Measurements from ENCODE around the gene BATF2.
"Not testable (repeated sequence)": the region's sequence is repeated elsewhere in the genome, so short reads cannot be mapped to it uniquely, and the experiment has no call there.

BATF2 gene

GRCh38 chr11:64998690-64999431 lies 2.1 kb upstream of the BATF2 start:
- H3K4me3 ChIP-seq (ENCODE audit: low read depth in 1 of 2, low read length in 2 of 2) = peak overlapping the region; percentile 14 to 53
- H3K27ac ChIP-seq (ENCODE audit: low read depth, low read length) = peak overlapping the region; percentile 88
- peaks cover 0 to 3% of the 10 kb centered on the region in 2 donors for H3K36me3 ChIP-seq (ENCODE audit: control insufficient read depth in 1 of 2, insufficient read depth in 2 of 2, low read length in 2 of 2)
- H3K9me3 ChIP-seq (ENCODE audit: control insufficient read depth in 1 of 2, low read length in 2 of 2) = no peaks in the 10 kb centered on the region
- peaks cover 33 to 40% of the 10 kb centered on the region in 2 donors for H3K4me1 ChIP-seq (ENCODE audit: control insufficient read depth in 1 of 2, insufficient read depth in 2 of 2, low read length in 2 of 2)
- H3K9ac ChIP-seq (ENCODE audit: low read depth in 1 of 2, low read length in 2 of 2) = peak overlapping the region; percentile 58 to 60
- no peaks in the 10 kb centered on the region for H3K27me3 ChIP-seq (ENCODE audit: control insufficient read depth in 1 of 2, insufficient read depth in 2 of 2, low read length in 2 of 2)

DNA sequence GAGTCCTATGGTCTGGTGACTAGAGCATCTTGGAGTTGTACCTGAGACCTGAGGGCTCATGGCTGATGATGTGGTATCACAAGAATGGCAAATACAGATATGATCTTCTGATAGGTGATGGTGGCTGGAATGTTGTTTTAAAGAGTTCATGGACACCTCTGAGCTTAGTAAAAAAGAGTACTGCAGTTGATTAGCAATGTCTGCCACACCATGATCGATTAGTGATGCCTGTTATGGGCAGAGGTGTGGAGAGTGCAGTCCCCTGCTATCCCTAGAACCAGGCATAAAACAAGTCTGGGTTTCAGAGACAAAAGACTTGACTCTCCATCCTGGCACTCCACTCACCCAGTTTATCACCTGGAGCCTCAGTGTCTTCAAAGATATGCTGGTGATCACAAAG lies 1.4 kb upstream of the BATF2 start:
- Histone ChIP-seq H3K4me3 (ENCODE audit: low read depth in 1 of 2, low read length in 2 of 2) (peak overlapping the region; percentile 14 to 26), H3K27me3 (ENCODE audit: control insufficient read depth in 1 of 2, insufficient read depth in 2 of 2, low read length in 2 of 2) (no peaks in the 10 kb centered on the region), H3K27ac (ENCODE audit: low read depth, low read length) (peak overlapping the region; percentile 88), H3K4me1 (ENCODE audit: control insufficient read depth in 1 of 2, insufficient read depth in 2 of 2, low read length in 2 of 2) (peaks cover 33 to 40% of the 10 kb centered on the region in 2 donors), H3K9ac (ENCODE audit: low read depth in 1 of 2, low read length in 2 of 2) (peak overlapping the region; percentile 58 to 60), H3K9me3 (ENCODE audit: control insufficient read depth in 1 of 2, low read length in 2 of 2) (no peaks in the 10 kb centered on the region), H3K36me3 (ENCODE audit: control insufficient read depth in 1 of 2, insufficient read depth in 2 of 2, low read length in 2 of 2) (peaks cover 3% of the 10 kb centered on the region in 2 donors)

DNA sequence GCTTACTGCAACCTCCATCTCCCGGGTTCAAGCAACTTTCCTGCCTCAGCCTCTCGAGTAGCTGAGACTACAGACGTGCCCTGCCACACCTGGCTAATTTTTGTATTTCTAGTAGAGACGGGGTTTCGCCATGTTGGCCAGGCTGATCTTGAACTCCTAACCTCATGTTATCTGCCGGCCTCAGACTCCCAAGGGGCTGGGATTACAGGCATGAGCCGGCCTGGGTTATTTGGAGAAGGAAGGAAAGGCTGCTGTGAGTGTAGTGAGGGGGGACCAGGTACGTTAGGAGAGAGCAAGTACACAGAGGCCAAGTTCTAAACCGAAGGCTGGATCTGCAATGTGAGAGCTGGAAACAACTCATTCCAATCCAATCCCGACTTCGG lies 453 bp downstream of the BATF2 start:
- Histone ChIP-seq H3K9ac (ENCODE audit: low read depth in 1 of 2, low read length in 2 of 2) (peak overlapping the region; percentile 85 to 86), H3K4me3 (ENCODE audit: low read depth in 1 of 2, low read length in 2 of 2) (peak overlapping the region; percentile 80 to 89), H3K36me3 (ENCODE audit: control insufficient read depth in 1 of 2, insufficient read depth in 2 of 2, low read length in 2 of 2) (peaks cover 3% of the 10 kb centered on the region in 2 donors), H3K4me1 (ENCODE audit: control insufficient read depth in 1 of 2, insufficient read depth in 2 of 2, low read length in 2 of 2) (peaks cover 33 to 37% of the 10 kb centered on the region in 2 donors), H3K27ac (ENCODE audit: low read depth, low read length) (peak overlapping the region; percentile 49), H3K27me3 (ENCODE audit: control insufficient read depth in 1 of 2, insufficient read depth in 2 of 2, low read length in 2 of 2) (no peaks in the 10 kb centered on the region), H3K9me3 (ENCODE audit: control insufficient read depth in 1 of 2, low read length in 2 of 2) (no peaks in the 10 kb centered on the region)

GRCh38 chr11:64994318-64994717 lies 2.5 kb downstream of the BATF2 start:
- no peak overlapping the region for H3K9ac ChIP-seq (ENCODE audit: low read depth in 1 of 2, low read length in 2 of 2)
- H3K4me1 ChIP-seq (ENCODE audit: control insufficient read depth in 1 of 2, insufficient read depth in 2 of 2, low read length in 2 of 2) = peaks cover 36 to 41% of the 10 kb centered on the region in 2 donors
- H3K4me3 ChIP-seq (ENCODE audit: low read depth in 1 of 2, low read length in 2 of 2) = no peak overlapping the region
- peaks cover 3% of the 10 kb centered on the region in 2 donors for H3K36me3 ChIP-seq (ENCODE audit: control insufficient read depth in 1 of 2, insufficient read depth in 2 of 2, low read length in 2 of 2)
- H3K27ac ChIP-seq (ENCODE audit: low read depth, low read length) = no peak overlapping the region
- H3K27me3 ChIP-seq (ENCODE audit: control insufficient read depth in 1 of 2, insufficient read depth in 2 of 2, low read length in 2 of 2) = no peaks in the 10 kb centered on the region
- H3K9me3 ChIP-seq (ENCODE audit: control insufficient read depth in 1 of 2, low read length in 2 of 2) = no peaks in the 10 kb centered on the region

- H3K9me3 ChIP-seq (ENCODE audit: control insufficient read depth in 1 of 2, low read length in 2 of 2) = no peaks in the 10 kb centered on the region
- H3K9ac ChIP-seq (ENCODE audit: low read depth in 1 of 2, low read length in 2 of 2) = peak overlapping the region in 1 of 2 donors; percentile 15
- peaks cover 11 to 20% of the 10 kb centered on the region in 2 donors for H3K4me1 ChIP-seq (ENCODE audit: control insufficient read depth in 1 of 2, insufficient read depth in 2 of 2, low read length in 2 of 2)
- peak overlapping the region; percentile 29 for H3K4me3 ChIP-seq (ENCODE audit: low read depth in 1 of 2, low read length in 2 of 2)
- no peaks in the 10 kb centered on the region for H3K27me3 ChIP-seq (ENCODE audit: control insufficient read depth in 1 of 2, insufficient read depth in 2 of 2, low read length in 2 of 2)
- peaks cover 3 to 6% of the 10 kb centered on the region in 2 donors for H3K36me3 ChIP-seq (ENCODE audit: control insufficient read depth in 1 of 2, insufficient read depth in 2 of 2, low read length in 2 of 2)
- H3K27ac ChIP-seq (ENCODE audit: low read depth, low read length) = no peak overlapping the region
Observed at GRCh38 chr11:64990222-64990923, 6.4 kb downstream of the BATF2 start.

- peaks cover 7 to 15% of the 10 kb centered on the region in 2 donors for H3K4me1 ChIP-seq (ENCODE audit: control insufficient read depth in 1 of 2, insufficient read depth in 2 of 2, low read length in 2 of 2)
- peak overlapping the region; percentile 29 to 48 for H3K4me3 ChIP-seq (ENCODE audit: low read depth in 1 of 2, low read length in 2 of 2)
- H3K27me3 ChIP-seq (ENCODE audit: control insufficient read depth in 1 of 2, insufficient read depth in 2 of 2, low read length in 2 of 2) = no peaks in the 10 kb centered on the region
- H3K9me3 ChIP-seq (ENCODE audit: control insufficient read depth in 1 of 2, low read length in 2 of 2) = no peaks in the 10 kb centered on the region
- H3K36me3 ChIP-seq (ENCODE audit: control insufficient read depth in 1 of 2, insufficient read depth in 2 of 2, low read length in 2 of 2) = peaks cover 3 to 6% of the 10 kb centered on the region in 2 donors
- H3K9ac ChIP-seq (ENCODE audit: low read depth in 1 of 2, low read length in 2 of 2) = no peak overlapping the region
- no peak overlapping the region for H3K27ac ChIP-seq (ENCODE audit: low read depth, low read length)
Observed at GRCh38 chr11:64989416-64989815, 7.4 kb downstream of the BATF2 start.

- H3K27ac ChIP-seq (ENCODE audit: low read depth, low read length) = no peak overlapping the region
Observed at GRCh38 chr11:64987998-64988854, 8.5 kb downstream of the BATF2 start.

DNA sequence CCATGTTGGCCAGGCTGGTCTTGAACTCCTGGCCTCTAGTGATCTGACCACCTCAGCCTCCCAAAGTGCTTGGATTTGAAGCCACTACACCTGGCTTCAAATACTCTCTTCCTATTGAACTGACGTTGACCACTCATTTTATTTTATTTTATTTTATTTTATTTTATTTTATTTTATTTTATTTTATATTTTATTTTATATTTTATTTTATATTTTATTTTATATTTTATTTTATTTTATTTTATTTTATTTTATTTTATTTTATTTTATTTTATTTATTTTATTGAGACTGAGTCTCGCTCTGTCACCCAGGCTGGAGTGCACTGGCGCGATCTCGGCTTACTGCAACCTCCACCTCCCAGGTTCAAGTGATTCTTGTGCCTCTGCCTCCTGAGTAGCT lies 13.4 kb downstream of the BATF2 start:
- not testable (repeated sequence) for H3K36me3 ChIP-seq (ENCODE audit: control insufficient read depth in 1 of 2, insufficient read depth in 2 of 2, low read length in 2 of 2); H3K9me3 ChIP-seq (ENCODE audit: control insufficient read depth in 1 of 2, low read length in 2 of 2); H3K27ac ChIP-seq (ENCODE audit: low read depth, low read length); H3K4me1 ChIP-seq (ENCODE audit: control insufficient read depth in 1 of 2, insufficient read depth in 2 of 2, low read length in 2 of 2); H3K4me3 ChIP-seq (ENCODE audit: low read depth in 1 of 2, low read length in 2 of 2); H3K9ac ChIP-seq (ENCODE audit: low read depth in 1 of 2, low read length in 2 of 2); H3K27me3 ChIP-seq (ENCODE audit: control insufficient read depth in 1 of 2, insufficient read depth in 2 of 2, low read length in 2 of 2)

More at GRCh38 chr11:64987998-64988854, 8.5 kb downstream of the BATF2 start:
- Histone ChIP-seq H3K9ac (ENCODE audit: low read depth in 1 of 2, low read length in 2 of 2) (no peak overlapping the region), H3K4me1 (ENCODE audit: control insufficient read depth in 1 of 2, insufficient read depth in 2 of 2, low read length in 2 of 2) (peaks cover 7 to 15% of the 10 kb centered on the region in 2 donors), H3K27me3 (ENCODE audit: control insufficient read depth in 1 of 2, insufficient read depth in 2 of 2, low read length in 2 of 2) (no peaks in the 10 kb centered on the region), H3K36me3 (ENCODE audit: control insufficient read depth in 1 of 2, insufficient read depth in 2 of 2, low read length in 2 of 2) (peaks cover 0 to 3% of the 10 kb centered on the region in 2 donors), H3K4me3 (ENCODE audit: low read depth in 1 of 2, low read length in 2 of 2) (no peak overlapping the region), H3K9me3 (ENCODE audit: control insufficient read depth in 1 of 2, low read length in 2 of 2) (no peaks in the 10 kb centered on the region)

DNA sequence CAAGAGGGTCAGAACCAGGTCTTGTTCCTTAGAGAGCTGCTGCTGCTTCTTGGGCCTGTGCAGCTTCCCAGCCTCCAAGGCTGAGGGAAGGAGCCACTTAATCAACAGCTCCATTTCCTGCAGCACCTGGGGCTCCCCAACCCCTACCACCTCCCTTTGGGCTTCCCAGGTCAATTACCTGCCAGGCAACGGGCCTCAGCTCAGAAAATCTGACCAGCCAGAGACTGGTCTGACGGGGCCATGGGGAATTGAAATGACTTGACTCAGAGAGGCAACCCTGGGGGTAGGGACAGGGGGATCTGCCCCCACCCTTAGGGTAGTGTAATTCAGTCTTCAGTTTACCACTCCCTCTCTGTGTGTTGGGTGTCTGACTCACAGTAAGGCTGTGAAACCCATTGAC lies 20.1 kb downstream of the BATF2 start:
- H3K27ac ChIP-seq (ENCODE audit: low read depth, low read length) = no peak overlapping the region
- peaks cover 1 to 7% of the 10 kb centered on the region in 2 donors for H3K4me1 ChIP-seq (ENCODE audit: control insufficient read depth in 1 of 2, insufficient read depth in 2 of 2, low read length in 2 of 2)
- H3K9me3 ChIP-seq (ENCODE audit: control insufficient read depth in 1 of 2, low read length in 2 of 2) = no peaks in the 10 kb centered on the region
- H3K36me3 ChIP-seq (ENCODE audit: control insufficient read depth in 1 of 2, insufficient read depth in 2 of 2, low read length in 2 of 2) = no peaks in the 10 kb centered on the region
- no peak overlapping the region for H3K4me3 ChIP-seq (ENCODE audit: low read depth in 1 of 2, low read length in 2 of 2)
- H3K9ac ChIP-seq (ENCODE audit: low read depth in 1 of 2, low read length in 2 of 2) = no peak overlapping the region
- no peaks in the 10 kb centered on the region for H3K27me3 ChIP-seq (ENCODE audit: control insufficient read depth in 1 of 2, insufficient read depth in 2 of 2, low read length in 2 of 2)
